Measurements from ENCODE around the gene EPB42.
A peak's percentile ranks its signal among the peaks of the same experiment; 100 is the strongest.
"Not testable (repeated sequence)": the region's sequence is repeated elsewhere in the genome, so short reads cannot be mapped to it uniquely, and the experiment has no call there.

EPB42 gene

DNA sequence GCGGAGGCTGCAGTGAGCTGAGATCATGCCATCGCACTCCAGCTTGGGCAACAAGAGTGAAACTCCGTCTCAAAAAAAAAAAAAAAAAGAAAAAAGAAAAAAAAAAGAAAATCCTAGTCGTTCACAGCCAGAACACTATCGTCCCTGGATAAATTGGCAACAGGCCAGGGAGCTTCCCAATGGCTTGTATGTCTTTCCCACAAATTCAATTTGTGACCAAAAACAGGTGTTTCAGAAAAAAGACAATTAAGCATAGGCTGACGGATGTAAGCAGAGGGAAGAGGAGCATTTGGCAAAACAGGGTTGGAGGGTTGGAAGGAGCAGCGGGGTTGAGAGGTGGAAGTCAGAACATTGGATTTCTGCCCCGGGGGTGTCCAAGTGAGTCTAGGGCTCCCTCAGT, 8.5 kb downstream of the EPB42 start:
- no peak for DNase-seq (ENCODE audit: low spot score)

- DNase-seq (ENCODE audit: low spot score) = no peak
These were observed 9.5 kb downstream of the EPB42 start for GRCh38 chr15:43211224-43211735.

GRCh38 chr15:43210807-43211206, 10.0 kb downstream of the EPB42 start:
- no peak for DNase-seq (ENCODE audit: low spot score)

DNA sequence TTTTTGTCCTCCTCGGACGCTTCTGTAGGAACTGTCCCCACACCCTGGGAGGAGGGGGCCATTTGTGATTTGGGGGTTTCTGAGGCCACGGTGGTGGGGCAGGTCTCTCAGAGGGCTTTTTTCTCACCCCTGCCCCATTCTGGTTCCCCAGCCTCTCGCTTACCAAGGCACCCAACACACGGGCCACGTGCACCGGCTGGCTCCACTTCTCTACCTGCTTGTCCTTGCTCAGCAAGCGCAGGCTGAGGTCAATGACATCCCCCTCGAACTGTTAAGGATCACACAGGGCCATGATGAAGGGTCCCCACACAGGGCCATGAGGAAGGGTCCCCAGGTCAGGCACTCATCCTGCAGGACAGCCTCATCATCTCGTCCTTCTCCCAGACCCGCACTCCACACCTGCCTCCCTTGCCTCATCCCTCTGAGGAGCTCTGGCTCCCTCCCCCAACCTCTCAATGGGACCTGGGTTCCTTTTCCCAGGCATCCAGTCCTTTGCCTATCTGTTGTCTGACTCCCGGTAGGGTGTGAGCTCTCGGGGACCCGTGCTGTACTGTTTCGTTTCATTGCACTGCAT, 10.6 kb downstream of the EPB42 start:
- DNase-seq (ENCODE audit: low spot score) = no peak

- no peak for DNase-seq (ENCODE audit: low spot score)
These were observed 11.6 kb downstream of the EPB42 start for GRCh38 chr15:43209059-43209824.

- no peak for DNase-seq (ENCODE audit: low spot score)
These were observed 12.5 kb downstream of the EPB42 start for GRCh38 chr15:43208052-43209002.

DNA sequence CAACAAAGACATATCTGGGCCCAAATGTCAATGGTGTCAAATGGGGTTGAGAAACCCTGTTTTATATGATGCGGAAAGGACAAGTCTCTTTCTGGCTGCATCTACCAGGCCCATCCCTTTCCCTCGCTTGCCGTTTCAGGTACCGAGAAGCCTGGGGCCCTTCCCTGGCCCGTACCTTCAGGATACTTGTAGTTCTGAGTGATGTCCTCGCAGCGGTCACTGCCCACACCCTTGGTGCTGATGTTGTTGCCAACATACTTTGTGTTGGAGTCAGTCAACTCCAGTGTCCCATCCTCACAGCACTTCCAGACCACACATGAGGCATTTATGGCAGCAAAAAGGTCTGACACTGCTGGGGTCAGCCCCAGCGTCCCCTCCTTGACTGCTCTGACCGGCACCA, 13.8 kb downstream of the EPB42 start:
- DNase-seq (ENCODE audit: low spot score) = no peak

- no peak for DNase-seq (ENCODE audit: low spot score)
These were observed 14.8 kb downstream of the EPB42 start for GRCh38 chr15:43206054-43206453.

GRCh38 chr15:43204016-43204901, 16.6 kb downstream of the EPB42 start:
- DNase-seq (ENCODE audit: low spot score) = peak; percentile 30

- no peak for DNase-seq (ENCODE audit: low spot score)
These were observed 20.8 kb downstream of the EPB42 start for GRCh38 chr15:43199945-43200488.

GRCh38 chr15:43198992-43199391, 21.8 kb downstream of the EPB42 start:
- DNase-seq (ENCODE audit: low spot score) = no peak

DNA sequence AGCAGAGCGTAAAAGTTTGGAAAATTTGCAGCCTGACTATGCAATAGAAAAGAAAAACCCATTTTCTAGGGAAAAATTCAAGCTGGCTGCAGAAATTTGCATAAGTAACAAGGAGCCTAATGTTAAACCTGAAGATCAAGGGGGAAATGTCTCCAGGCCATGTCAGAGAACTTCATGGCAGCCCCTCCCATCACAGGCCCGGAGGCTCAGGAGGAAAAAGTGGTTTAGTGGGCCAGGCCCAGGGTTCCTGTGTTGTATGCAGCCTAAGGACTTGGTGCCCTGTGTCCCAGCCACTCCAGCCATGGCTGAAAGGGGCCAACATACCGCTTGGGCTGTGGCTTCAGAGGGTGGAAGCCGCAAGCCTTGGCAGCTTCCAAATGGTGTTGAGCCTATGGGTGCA, 22.3 kb downstream of the EPB42 start:
- DNase-seq (ENCODE audit: low spot score) = not testable (repeated sequence)

DNA sequence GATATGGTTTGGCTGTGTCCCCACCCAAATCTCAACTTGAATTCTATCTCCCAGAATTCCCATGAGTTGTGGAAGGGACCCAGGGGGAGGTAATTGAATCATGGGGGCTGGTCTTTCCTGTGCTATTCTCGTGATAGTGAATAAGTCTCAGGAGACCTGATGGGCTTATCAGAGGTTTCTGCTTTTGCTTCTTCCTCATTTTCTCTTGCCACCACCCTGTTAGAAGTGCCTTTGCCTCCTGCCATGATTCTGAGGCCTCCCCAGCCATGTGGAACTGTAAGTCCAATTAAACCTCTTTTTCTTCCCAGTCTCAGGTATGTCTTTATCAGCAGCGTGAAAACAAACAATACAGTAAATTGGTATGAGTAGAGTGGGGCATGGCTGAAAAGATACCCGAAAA, 23.0 kb downstream of the EPB42 start:
- not testable (repeated sequence) for DNase-seq (ENCODE audit: low spot score)

DNA sequence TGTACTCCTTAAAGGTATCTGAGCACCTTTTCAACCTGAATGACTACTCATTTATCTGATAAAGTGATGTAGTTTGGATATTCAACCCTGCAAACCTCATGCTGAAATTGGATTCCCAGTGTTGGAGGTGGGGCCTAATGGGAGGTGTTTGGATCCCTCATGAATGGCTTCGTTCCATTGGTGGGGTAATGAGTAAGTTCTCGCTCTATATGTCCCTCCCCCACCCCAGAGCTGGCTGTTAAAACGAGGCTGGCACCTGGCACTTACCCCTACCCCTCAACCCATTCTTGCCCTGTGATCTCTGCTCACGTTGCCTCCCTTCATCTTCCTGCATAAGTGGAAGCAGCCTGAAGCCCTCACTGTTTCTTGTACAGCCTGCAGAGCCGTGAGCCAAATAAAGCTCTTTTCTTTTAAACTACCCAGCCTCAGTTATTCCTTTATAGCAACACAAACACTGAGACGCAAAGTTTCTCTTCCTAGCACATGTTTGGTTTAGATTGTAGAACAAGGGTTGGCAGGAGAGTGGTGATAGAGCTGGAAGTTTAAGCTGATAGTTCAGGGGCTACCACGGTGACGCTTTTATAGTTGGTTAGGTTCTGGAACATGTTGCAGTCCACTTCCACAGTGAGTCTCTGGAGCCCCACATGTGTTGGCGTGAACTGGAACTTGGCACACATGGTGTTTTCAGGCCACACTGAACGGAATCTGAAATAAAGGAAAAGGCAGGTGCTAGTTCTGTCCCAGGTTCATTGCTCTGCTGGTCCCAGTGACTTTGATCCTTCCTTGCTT, 23.9 kb downstream of the EPB42 start:
- no peak for DNase-seq (ENCODE audit: low spot score)

DNA sequence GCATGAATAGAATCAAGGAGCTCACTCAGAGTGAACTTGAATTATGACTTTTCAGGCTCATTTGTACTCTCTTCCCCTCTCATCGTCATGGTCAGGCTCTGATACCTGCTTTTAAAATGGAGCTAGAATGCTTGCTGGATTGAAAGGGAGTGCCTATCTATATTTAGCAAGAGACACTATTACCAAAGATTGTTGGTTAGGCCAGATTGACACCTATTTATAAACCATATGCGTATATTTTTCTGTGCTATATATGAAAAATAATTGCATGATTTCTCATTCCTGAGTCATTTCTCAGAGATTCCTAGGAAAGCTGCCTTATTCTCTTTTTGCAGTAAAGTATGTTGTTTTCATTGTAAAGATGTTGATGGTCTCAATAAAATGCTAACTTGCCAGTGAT, 26.0 kb downstream of the EPB42 start:
- DNase-seq (ENCODE audit: low spot score) = no peak

DNA sequence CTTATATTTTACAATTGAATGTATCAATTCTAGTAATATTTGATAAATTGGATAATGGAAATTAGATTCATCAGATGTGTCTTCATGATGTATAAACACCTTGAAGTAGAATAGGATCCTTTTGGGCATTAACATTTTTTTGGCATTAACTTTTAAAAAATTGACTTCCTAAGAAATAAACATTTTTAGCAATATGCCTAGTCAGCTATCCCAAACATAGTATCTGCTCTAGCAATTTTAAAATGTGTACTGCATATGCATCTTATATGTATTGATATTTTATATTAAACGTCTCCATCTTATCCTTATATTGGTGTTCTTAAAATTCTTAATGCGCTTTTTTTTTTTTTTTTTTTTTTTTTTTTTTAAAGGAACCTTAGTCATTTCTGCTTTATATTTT, 27.1 kb downstream of the EPB42 start:
- DNase-seq (ENCODE audit: low spot score) = no peak

- DNase-seq (ENCODE audit: low spot score) = no peak
These were observed 30.6 kb downstream of the EPB42 start for GRCh38 chr15:43190178-43190577.

- no peak for DNase-seq (ENCODE audit: low spot score)
These were observed 31.5 kb downstream of the EPB42 start for GRCh38 chr15:43189296-43189695.

DNA sequence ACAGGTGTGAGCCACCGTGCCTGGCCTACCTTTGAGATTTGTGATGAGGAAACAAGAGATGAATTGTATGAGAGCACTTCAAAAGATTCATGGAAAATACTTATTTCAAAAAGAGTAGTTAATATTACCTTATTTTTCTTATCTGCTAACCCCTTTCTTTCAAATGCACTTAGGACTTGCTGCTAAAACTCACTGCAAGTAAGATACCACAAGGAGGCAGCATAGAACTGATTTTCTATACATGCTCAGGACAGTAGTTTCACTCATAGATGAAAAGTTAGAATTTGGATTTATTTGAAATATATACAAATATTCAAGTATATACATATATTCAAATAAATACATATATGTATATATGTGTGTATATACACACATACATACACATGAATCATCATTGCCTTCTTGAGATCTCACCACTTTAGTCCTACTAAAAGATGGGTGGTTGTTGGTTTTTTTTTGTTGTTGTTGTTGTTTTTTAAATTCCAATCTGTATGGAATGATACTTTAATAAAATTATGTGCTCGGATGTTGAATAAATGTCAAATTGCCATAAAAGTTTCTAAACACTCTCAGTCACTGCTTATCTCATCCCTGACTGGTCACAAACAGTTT, 33.2 kb downstream of the EPB42 start:
- peak; percentile 42 for DNase-seq (ENCODE audit: low spot score)

- DNase-seq (ENCODE audit: low spot score) = no peak
These were observed 34.8 kb downstream of the EPB42 start for GRCh38 chr15:43186003-43186353.
